OCI-LY7 (cell line): Measurements from ENCODE around the gene DUOXA2. TPM values are rescaled to one million over a fixed set of nuclear protein-coding genes. Genes with fewer than 3 reads are reported as not detected.

ENCODE experiments used
- BruUV-seq: library from RNA; stranded (reverse); fragments of 400-500 nt; replicated peaks from 2 replicates; lab custom pipeline; 2021; lab: Mats Ljungman, UMichigan
- CTCF ChIA-PET: fragments of 300-600 bp; sonication (Branson Sonifier 250); formaldehyde crosslinking; loops from one replicate; lab custom pipeline; 2022; ENCODE audit warnings: antibody characterized with exemption; ENCODE audit not compliant: unreplicated experiment; lab: Charles Lee
- POLR2A ChIA-PET: fragments of 300-600 bp; sonication (Branson Sonifier 250); formaldehyde crosslinking; loops from one replicate; lab custom pipeline; 2022; ENCODE audit warnings: antibody characterized with exemption; lab: Charles Lee
- DNase-seq: peaks from one replicate; pipeline ENCODE4 v3.0.0-alpha.2; 2015; ENCODE audit warnings: low spot score
- H2AFZ ChIP-seq: fragments of 200-600 bp; sonication (generic), shearing (Covaris generic); 2 replicates; pipeline ENCODE4 v1.6.1; 2014; ENCODE audit warnings: mild to moderate bottlenecking, antibody characterized with exemption, low read length, moderate library complexity
- H3K27ac ChIP-seq: fragments of 200-600 bp; sonication (generic); 2 replicates; pipeline ENCODE4 v1.5.1; 2014; ENCODE audit warnings: mixed run types, low read depth, mild to moderate bottlenecking, moderate library complexity, low read length, inconsistent platforms; ENCODE audit not compliant: poor library complexity, severe bottlenecking
- H3K36me3 ChIP-seq: fragments of 200-600 bp; sonication (generic); 2 replicates; pipeline ENCODE4 v1.6.1; 2014; ENCODE audit warnings: mild to moderate bottlenecking, antibody characterized with exemption, low read length, moderate library complexity, mixed read lengths; ENCODE audit not compliant: insufficient read depth
- H3K4me1 ChIP-seq: fragments of 200-600 bp; sonication (generic); 2 replicates; pipeline ENCODE4 v1.5.1; 2014; ENCODE audit warnings: mild to moderate bottlenecking, low read length; ENCODE audit not compliant: insufficient read depth, poor library complexity, severe bottlenecking
- H3K4me2 ChIP-seq: fragments of 200-600 bp; sonication (generic); 2 replicates; pipeline ENCODE4 v1.6.1; 2014; ENCODE audit warnings: mild to moderate bottlenecking, low read length
- H3K4me3 ChIP-seq: fragments of 200-600 bp; sonication (generic); 2 replicates; pipeline ENCODE4 v1.5.1; 2014; ENCODE audit warnings: mild to moderate bottlenecking, low read depth, low read length; ENCODE audit not compliant: poor library complexity, severe bottlenecking
- H3K79me2 ChIP-seq: fragments of 200-600 bp; sonication (generic); 2 replicates; pipeline ENCODE4 v1.6.1; 2016; ENCODE audit warnings: low read depth, mild to moderate bottlenecking, low read length, moderate library complexity, mixed read lengths; ENCODE audit not compliant: insufficient read depth
- H3K9me2 ChIP-seq: fragments of 200-600 bp; sonication (generic); 2 replicates; pipeline ENCODE4 v1.6.1; 2016; ENCODE audit warnings: mild to moderate bottlenecking, low read length, mixed read lengths; ENCODE audit not compliant: insufficient read depth
- H3K9me3 ChIP-seq: fragments of 200-600 bp; sonication (generic); 2 replicates; pipeline ENCODE4 v1.6.1; 2014; ENCODE audit warnings: mild to moderate bottlenecking, mixed run types, low read length, mixed read lengths
- H4K20me1 ChIP-seq: fragments of 200-600 bp; sonication (generic); 2 replicates; pipeline ENCODE4 v1.6.1; 2014; ENCODE audit warnings: mild to moderate bottlenecking, antibody characterized with exemption, low read length, moderate library complexity, mixed read lengths; ENCODE audit not compliant: insufficient read depth
- EZH2phosphoT487 ChIP-seq: fragments of 200-600 bp; sonication (generic); IDR thresholded peaks from 2 replicates; pipeline ENCODE4 v1.6.1; 2018; ENCODE audit warnings: low read depth, borderline replicate concordance, mild to moderate bottlenecking, mixed run types, antibody characterized with exemption, low read length, moderate library complexity, mixed read lengths
- intact Hi-C: fragments of 100-400 bp; cut with micrococcal nuclease; formaldehyde crosslinking; loops from one replicate; pipeline ENCODE4 v1.10.0; 2022; ENCODE audit not compliant: unreplicated experiment
- total RNA-seq, 2 experiments: library from RNA; depleted of rRNA in 1 of 2; stranded (reverse); fragments of >200 nt in 1 of 2; shearing (Covaris generic) in 1 of 2; gene quantifications; 2 replicates each; pipeline ENCODE4 v1.2.3, GENCODE V29; 2014 to 2022
- TF ChIP-seq, protein P1 (sequence below): fragments of 200-600 bp; sonication (generic); conservative IDR thresholded peaks from 2 replicates; pipeline ENCODE4 v1.5.1; 2014; ENCODE audit warnings: mild to moderate bottlenecking, antibody characterized with exemption, low read length, moderate library complexity, mixed read lengths

The DUOXA2 gene
- total RNA-seq, 2 experiments from 2014 or later, result not detected

DNA sequence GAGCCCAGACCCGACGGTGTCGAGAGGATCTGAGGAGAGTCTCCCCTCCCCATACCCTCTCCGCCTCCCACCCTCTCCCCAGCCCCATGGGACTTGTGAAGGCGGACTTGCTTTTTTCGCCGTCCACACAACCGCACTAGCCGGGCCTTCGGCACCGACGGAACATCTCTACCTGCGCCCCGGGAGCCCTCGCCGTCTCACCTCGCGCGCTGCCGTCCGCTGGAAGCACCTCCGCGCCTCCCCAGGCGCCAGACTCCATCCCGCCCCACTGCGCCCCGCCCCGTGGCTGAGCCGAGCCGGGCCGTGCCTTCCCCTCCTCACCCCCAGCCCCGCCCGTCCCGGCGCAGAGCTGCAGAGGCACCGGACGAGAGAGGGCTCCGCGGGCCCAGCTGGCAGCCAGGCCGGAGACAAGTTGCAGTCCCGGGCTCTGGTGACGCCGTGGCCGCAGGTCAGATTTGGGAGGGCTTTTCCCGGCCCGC, 15.6 kb downstream of the DUOXA2 start, which contains the start of the genes DUOX1 and DUOXA1:
DUOX1 (plus strand) TSS at position 344 of the 479 bp plus-strand sequence. CDS start 1,973 bp downstream, outside the sequence.
DUOXA1 (minus strand) TSS at position 229 of the 479 bp plus-strand sequence. CDS start 6,865 bp downstream, outside the sequence.
- intact Hi-C loops, result loop anchor here (5.0 kb wide), 1 partner anchor 328 kb away; no protein-coding TSS in a partner anchor
- no peaks in the 10 kb centered on the region for H3K9me2 ChIP-seq
- H3K36me3 ChIP-seq, result no peaks in the 10 kb centered on the region
- H2AFZ ChIP-seq, result no peak within 1 kb of the TSS
- no peak within 1 kb of the TSS for H3K27ac ChIP-seq
- no peaks in the 10 kb centered on the region for H4K20me1 ChIP-seq
- H3K79me2 ChIP-seq, result no peaks in the 10 kb centered on the region
- no TSS peak for BruUV-seq
- H3K9me3 ChIP-seq, result no peaks in the 10 kb centered on the region
- DNase-seq, result no peak
- TF ChIP-seq, protein P1, sequence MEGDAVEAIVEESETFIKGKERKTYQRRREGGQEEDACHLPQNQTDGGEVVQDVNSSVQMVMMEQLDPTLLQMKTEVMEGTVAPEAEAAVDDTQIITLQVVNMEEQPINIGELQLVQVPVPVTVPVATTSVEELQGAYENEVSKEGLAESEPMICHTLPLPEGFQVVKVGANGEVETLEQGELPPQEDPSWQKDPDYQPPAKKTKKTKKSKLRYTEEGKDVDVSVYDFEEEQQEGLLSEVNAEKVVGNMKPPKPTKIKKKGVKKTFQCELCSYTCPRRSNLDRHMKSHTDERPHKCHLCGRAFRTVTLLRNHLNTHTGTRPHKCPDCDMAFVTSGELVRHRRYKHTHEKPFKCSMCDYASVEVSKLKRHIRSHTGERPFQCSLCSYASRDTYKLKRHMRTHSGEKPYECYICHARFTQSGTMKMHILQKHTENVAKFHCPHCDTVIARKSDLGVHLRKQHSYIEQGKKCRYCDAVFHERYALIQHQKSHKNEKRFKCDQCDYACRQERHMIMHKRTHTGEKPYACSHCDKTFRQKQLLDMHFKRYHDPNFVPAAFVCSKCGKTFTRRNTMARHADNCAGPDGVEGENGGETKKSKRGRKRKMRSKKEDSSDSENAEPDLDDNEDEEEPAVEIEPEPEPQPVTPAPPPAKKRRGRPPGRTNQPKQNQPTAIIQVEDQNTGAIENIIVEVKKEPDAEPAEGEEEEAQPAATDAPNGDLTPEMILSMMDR, result no peak
- TF ChIP-seq EZH2phosphoT487, result no peak
- CTCF ChIA-PET, result no interaction called here
- no peak within 1 kb of the TSS for H3K4me3 ChIP-seq
- POLR2A ChIA-PET, result no interaction called here
- H3K4me1 ChIP-seq, result no peaks in the 10 kb centered on the region
- no peak within 1 kb of the TSS for H3K4me2 ChIP-seq

DNA sequence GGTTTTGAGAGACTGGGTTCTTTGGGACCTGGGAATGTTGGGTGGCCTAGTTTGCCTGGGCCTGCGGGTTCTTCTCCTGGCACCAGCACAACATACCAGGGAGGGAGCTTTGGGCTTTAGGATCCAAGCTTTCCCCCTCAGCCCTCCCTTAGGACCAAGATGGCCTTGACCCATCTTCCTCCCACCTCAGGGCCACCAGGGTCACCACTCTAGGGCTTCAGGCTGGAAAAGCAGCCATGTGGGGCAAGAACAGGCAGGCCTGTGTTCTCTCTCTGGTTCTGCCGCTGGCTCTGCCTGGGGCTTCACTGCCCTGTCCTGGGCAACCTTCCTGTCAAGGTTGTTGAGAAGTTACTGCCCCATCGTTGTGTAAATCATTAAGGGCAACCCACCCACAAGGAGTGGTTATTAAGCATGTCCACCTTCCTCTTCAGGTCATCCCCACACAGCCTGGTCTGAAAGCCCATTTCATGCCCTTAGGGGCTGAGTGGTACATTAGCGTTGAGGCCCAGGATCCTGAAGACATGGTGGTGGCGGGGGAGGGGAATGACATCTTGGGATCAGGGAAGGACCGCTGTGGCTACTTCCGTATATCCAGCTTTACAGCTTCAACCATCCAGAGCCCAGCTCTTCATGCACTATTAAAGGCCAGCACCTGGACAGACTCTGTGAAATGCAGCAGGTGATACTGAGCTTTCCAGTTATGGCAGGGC, 16.3 kb downstream of the DUOXA2 start:
- H3K9me3 ChIP-seq, result no peaks in the 10 kb centered on the region
- H3K79me2 ChIP-seq, result no peaks in the 10 kb centered on the region
- intact Hi-C loops, result no loop called here
- H3K4me2 ChIP-seq, result no peak overlapping the region
- no peak overlapping the region for H3K4me3 ChIP-seq
- H3K4me1 ChIP-seq, result no peaks in the 10 kb centered on the region
- TF ChIP-seq, protein P1, result no peak
- no peaks in the 10 kb centered on the region for H4K20me1 ChIP-seq
- H2AFZ ChIP-seq, result no peak overlapping the region
- no peaks in the 10 kb centered on the region for H3K36me3 ChIP-seq
- H3K9me2 ChIP-seq, result no peaks in the 10 kb centered on the region
- no TSS peak for BruUV-seq
- ChIA-PET CTCF (no interaction called here), POLR2A (no interaction called here)
- DNase-seq, result no peak
- H3K27ac ChIP-seq, result no peak overlapping the region

DNA sequence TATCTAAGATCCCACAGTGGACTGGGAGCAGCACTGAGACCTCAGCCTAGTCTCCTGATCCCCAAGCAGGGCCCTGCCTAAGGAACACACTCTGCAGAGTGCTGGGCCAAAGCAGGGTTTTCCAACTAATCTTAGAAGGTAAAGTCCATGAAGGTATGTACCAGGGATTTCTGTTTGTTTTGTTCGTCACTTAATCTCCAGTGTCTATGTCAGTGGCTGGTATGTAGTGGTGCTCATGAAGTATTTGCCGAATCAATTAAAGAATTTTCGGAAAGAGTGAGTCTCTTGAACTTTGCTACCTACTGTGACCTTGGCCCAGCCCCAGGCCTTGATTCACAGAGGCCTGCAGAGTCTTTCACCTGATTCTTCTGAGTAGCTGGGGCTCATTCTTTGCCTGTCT, 17.4 kb downstream of the DUOXA2 start:
- no TSS peak for BruUV-seq
- TF ChIP-seq EZH2phosphoT487, result no peak
- TF ChIP-seq, protein P1, result no peak
- Histone ChIP-seq H3K4me1 (no peaks in the 10 kb centered on the region), H3K9me2 (no peaks in the 10 kb centered on the region), H4K20me1 (no peaks in the 10 kb centered on the region), H3K27ac (no peak overlapping the region), H3K36me3 (no peaks in the 10 kb centered on the region), H3K4me3 (no peak overlapping the region), H3K9me3 (no peaks in the 10 kb centered on the region), H3K4me2 (no peak overlapping the region), H2AFZ (no peak overlapping the region), H3K79me2 (no peaks in the 10 kb centered on the region)
- POLR2A ChIA-PET, result no interaction called here
- intact Hi-C loops, result no loop called here
- CTCF ChIA-PET, result no interaction called here
- DNase-seq, result no peak
